Measurements from ENCODE around the gene MAP3K9.

DNA sequence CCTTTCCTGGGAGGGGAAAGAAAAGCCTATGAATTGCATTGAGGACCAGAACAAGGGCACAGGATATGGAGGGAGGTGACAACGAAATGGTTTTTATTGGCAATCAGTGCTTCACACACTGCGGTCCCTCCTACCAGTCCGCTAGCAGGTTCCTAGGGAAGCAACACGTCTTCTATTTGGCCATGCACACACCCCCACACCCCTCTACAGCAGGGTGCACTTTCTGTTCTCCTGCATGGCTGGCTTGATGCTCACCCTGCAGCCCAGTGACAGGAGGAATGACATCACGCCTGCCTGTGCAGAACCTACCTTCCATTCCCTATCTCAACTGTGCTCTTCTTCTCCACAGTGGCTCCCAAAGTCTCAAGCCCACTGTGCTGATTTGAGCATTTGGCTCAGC is 109.7 kb downstream of the MAP3K9 start:
- TF ChIP-seq, protein P1, sequence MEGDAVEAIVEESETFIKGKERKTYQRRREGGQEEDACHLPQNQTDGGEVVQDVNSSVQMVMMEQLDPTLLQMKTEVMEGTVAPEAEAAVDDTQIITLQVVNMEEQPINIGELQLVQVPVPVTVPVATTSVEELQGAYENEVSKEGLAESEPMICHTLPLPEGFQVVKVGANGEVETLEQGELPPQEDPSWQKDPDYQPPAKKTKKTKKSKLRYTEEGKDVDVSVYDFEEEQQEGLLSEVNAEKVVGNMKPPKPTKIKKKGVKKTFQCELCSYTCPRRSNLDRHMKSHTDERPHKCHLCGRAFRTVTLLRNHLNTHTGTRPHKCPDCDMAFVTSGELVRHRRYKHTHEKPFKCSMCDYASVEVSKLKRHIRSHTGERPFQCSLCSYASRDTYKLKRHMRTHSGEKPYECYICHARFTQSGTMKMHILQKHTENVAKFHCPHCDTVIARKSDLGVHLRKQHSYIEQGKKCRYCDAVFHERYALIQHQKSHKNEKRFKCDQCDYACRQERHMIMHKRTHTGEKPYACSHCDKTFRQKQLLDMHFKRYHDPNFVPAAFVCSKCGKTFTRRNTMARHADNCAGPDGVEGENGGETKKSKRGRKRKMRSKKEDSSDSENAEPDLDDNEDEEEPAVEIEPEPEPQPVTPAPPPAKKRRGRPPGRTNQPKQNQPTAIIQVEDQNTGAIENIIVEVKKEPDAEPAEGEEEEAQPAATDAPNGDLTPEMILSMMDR (conservative IDR thresholded peaks at IDR 0.05; ENCODE audit: low read length), result no peak
- TF ChIP-seq EZH2phosphoT487 (IDR thresholded peaks at IDR 0.05; ENCODE audit: borderline replicate concordance, low read depth, low read length), result no peak

All from OCI-LY7 (cell line).